Chondrocyte (in vitro differentiated cells): ENCODE measurements around the gene BSCL2. TPM values are rescaled to one million over a fixed set of nuclear protein-coding genes. Genes with fewer than 3 reads are reported as not detected.
A peak's percentile ranks its signal among the peaks of the same experiment; 100 is the strongest.

ENCODE experiments used
- DNase-seq: peaks from one replicate; pipeline ENCODE4 v3.0.0; 2021; ENCODE audit warnings: mixed read lengths, low spot score
- H3K27ac Mint-ChIP-seq: one replicate; pipeline ENCODE4 v1.8.0; 2021; ENCODE audit warnings: mild to moderate bottlenecking, moderate library complexity, mixed read lengths; ENCODE audit not compliant: unreplicated experiment
- H3K27me3 Mint-ChIP-seq: 2 replicates; pipeline ENCODE4 v1.8.0; 2021; ENCODE audit warnings: low read depth, mixed read lengths
- H3K36me3 Mint-ChIP-seq: 2 replicates; pipeline ENCODE4 v1.8.0; 2021; ENCODE audit warnings: low read depth, mixed read lengths
- H3K4me1 Mint-ChIP-seq: 2 replicates; pipeline ENCODE4 v1.8.0; 2021; ENCODE audit warnings: low read depth, mild to moderate bottlenecking, mixed read lengths
- H3K4me3 Mint-ChIP-seq: one replicate; pipeline ENCODE4 v1.8.0; 2021; ENCODE audit warnings: mild to moderate bottlenecking, moderate library complexity, mixed read lengths; ENCODE audit not compliant: unreplicated experiment
- H3K9me3 Mint-ChIP-seq: 2 replicates; pipeline ENCODE4 v1.8.0; 2021; ENCODE audit warnings: low read depth, mixed read lengths
- CTCF ChIP-seq: fragments of 200-600 bp; sonication (generic); IDR thresholded peaks from 2 replicates; pipeline ENCODE4 v1.5.0; 2021; ENCODE audit warnings: antibody characterized with exemption, mild to moderate bottlenecking, moderate library complexity
- total RNA-seq: library from RNA; stranded (reverse); gene quantifications from 3 replicates; pipeline ENCODE4 v1.2.1, GENCODE V29; 2021

Gene BSCL2
- total RNA-seq, 1 donor from 2014 or later = 43.2 TPM

- H3K9me3 Mint-ChIP-seq = no peaks in the 10 kb centered on the region
- no peak for TF ChIP-seq CTCF
- peaks cover 49% of the 10 kb centered on the region for H3K36me3 Mint-ChIP-seq
- H3K4me1 Mint-ChIP-seq = peaks cover 8% of the 10 kb centered on the region
- DNase-seq = no peak
- H3K4me3 Mint-ChIP-seq = no peak overlapping the region
- H3K27ac Mint-ChIP-seq = no peak overlapping the region
- H3K27me3 Mint-ChIP-seq = no peaks in the 10 kb centered on the region
These were observed 9.0 kb upstream of the BSCL2 start for GRCh38 chr11:62716206-62716605.

- DNase-seq = peak; percentile 72
- peaks cover 8% of the 10 kb centered on the region for H3K4me1 Mint-ChIP-seq
- H3K36me3 Mint-ChIP-seq = peaks cover 49% of the 10 kb centered on the region
- H3K27me3 Mint-ChIP-seq = no peaks in the 10 kb centered on the region
- TF ChIP-seq CTCF = no peak
- no peak overlapping the region for H3K4me3 Mint-ChIP-seq
- peak overlapping the region; percentile 61 for H3K27ac Mint-ChIP-seq
- H3K9me3 Mint-ChIP-seq = no peaks in the 10 kb centered on the region
These were observed 8.2 kb upstream of the BSCL2 start for GRCh38 chr11:62715150-62716130.

GRCh38 chr11:62713343-62713742 is 6.1 kb upstream of the BSCL2 start:
- TF ChIP-seq CTCF = no peak
- Mint-ChIP-seq H3K9me3 (no peaks in the 10 kb centered on the region), H3K4me3 (no peak overlapping the region), H3K36me3 (peaks cover 39% of the 10 kb centered on the region), H3K27ac (peak overlapping the region; percentile 37), H3K27me3 (no peaks in the 10 kb centered on the region), H3K4me1 (peaks cover 27% of the 10 kb centered on the region)
- no peak for DNase-seq

GRCh38 chr11:62712861-62713260 is 5.6 kb upstream of the BSCL2 start:
- DNase-seq = no peak
- no peaks in the 10 kb centered on the region for H3K9me3 Mint-ChIP-seq
- no peak overlapping the region for H3K4me3 Mint-ChIP-seq
- no peaks in the 10 kb centered on the region for H3K27me3 Mint-ChIP-seq
- TF ChIP-seq CTCF = no peak
- peaks cover 34% of the 10 kb centered on the region for H3K36me3 Mint-ChIP-seq
- H3K4me1 Mint-ChIP-seq = peaks cover 25% of the 10 kb centered on the region
- H3K27ac Mint-ChIP-seq = peak overlapping the region; percentile 30

GRCh38 chr11:62712276-62712812 is 5.1 kb upstream of the BSCL2 start:
- no peaks in the 10 kb centered on the region for H3K27me3 Mint-ChIP-seq
- no peaks in the 10 kb centered on the region for H3K9me3 Mint-ChIP-seq
- H3K36me3 Mint-ChIP-seq = peaks cover 34% of the 10 kb centered on the region
- no peak for TF ChIP-seq CTCF
- no peak for DNase-seq
- peaks cover 26% of the 10 kb centered on the region for H3K4me1 Mint-ChIP-seq
- peak overlapping the region; percentile 9 for H3K27ac Mint-ChIP-seq
- H3K4me3 Mint-ChIP-seq = no peak overlapping the region
